Lower leg skin (tissue), 4 donors: Measurements from ENCODE around the gene BRAP. TPM values are rescaled to one million over a fixed set of nuclear protein-coding genes. Genes with fewer than 3 reads are reported as not detected.
A peak's percentile ranks its signal among the peaks of the same experiment; 100 is the strongest.
"Not testable (repeated sequence)": the region's sequence is repeated elsewhere in the genome, so short reads cannot be mapped to it uniquely, and the experiment has no call there.

Experiments used
- DNase-seq, 2 donors: peaks; one replicate each; pipeline ENCODE4 v3.0.0-alpha.2; 2019; ENCODE audit warnings: low spot score in 2 of 2
- H3K4me3 ChIP-seq: fragments of 200-600 bp; sonication (generic); 2 replicates; pipeline ENCODE4 v1.5.1; 2017; ENCODE audit warnings: mild to moderate bottlenecking, low read depth; ENCODE audit not compliant: poor library complexity, severe bottlenecking
- POLR2A ChIP-seq, 2 donors: fragments of 450-650 bp; IDR thresholded peaks; one replicate each; pipeline ENCODE4 v1.6.1; 2016 to 2017; ENCODE audit warnings: antibody characterized with exemption in 2 of 2, mild to moderate bottlenecking in 1 of 2, moderate library complexity in 1 of 2
- WGBS, 2 donors: methylation state at CpG; one replicate each; pipeline ENCODE4 v1.1.5; 2018; 5-methylcytosine and 5-hydroxymethylcytosine counted together
- intact Hi-C: fragments of 100-400 bp; cut with DNase I; formaldehyde crosslinking; loops from one replicate; pipeline ENCODE4 v1.15.0; 2023; ENCODE audit warnings: low total_unique reads
- total RNA-seq, 4 donors: library from RNA; depleted of rRNA; stranded (reverse); fragments of >200 nt; gene quantifications; one replicate each; pipeline ENCODE4 v1.1.0, GENCODE V29; 2016
- TF ChIP-seq, protein P1 (sequence below), 3 donors: fragments of 450-650 bp; IDR thresholded peaks; one replicate each; pipeline ENCODE4 v1.5.1; 2016; ENCODE audit warnings: antibody characterized with exemption in 3 of 3, mild to moderate bottlenecking in 3 of 3, moderate library complexity in 2 of 3

BRAP gene, protein sequence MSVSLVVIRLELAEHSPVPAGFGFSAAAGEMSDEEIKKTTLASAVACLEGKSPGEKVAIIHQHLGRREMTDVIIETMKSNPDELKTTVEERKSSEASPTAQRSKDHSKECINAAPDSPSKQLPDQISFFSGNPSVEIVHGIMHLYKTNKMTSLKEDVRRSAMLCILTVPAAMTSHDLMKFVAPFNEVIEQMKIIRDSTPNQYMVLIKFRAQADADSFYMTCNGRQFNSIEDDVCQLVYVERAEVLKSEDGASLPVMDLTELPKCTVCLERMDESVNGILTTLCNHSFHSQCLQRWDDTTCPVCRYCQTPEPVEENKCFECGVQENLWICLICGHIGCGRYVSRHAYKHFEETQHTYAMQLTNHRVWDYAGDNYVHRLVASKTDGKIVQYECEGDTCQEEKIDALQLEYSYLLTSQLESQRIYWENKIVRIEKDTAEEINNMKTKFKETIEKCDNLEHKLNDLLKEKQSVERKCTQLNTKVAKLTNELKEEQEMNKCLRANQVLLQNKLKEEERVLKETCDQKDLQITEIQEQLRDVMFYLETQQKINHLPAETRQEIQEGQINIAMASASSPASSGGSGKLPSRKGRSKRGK
- total RNA-seq: 10 to 100 TPM; 18.0 to 25.2 (median 22.0) TPM

DNA sequence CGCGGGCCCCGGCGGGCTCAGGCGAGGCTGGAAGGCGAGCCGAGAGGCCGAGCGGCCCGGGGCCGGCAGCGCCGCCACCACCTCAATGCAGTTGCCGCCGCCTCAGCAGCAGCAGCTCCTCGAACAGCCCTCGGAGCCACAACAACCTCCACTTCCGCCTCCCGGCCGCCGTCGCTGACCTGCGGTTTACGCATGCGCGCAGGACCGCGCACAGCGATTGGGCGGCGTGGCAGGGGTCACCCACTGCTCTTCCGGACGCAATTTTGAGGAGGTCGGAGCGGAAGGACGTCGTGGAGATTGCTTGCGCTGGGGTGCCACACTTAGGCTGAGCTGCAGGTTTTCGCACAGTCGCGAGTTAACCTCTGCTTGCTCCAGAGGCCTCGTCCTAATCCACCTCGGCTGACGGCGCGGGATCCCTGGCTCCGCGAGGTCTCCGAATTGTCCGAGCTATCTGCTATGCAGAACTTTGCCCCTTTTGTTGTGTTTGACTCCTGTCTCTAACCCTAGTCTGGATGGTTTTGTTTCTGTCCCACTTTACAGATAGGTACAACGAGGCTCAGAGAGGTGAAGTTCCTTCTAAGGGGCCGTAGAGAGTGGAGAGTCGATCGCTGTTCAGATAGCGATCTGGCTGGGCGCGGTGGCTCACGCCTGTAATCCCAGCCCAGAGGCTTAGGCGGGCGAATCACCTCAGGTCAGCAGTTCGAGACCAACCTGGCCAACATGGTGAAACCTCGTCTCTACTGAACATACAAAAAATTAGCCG lies at the start of gene BRAP, which contains the start of gene ACAD10:
TSS of gene BRAP (minus strand) at position 146 of the 763 bp plus-strand sequence. CDS start 164 bp downstream, outside the sequence.
TSS of gene ACAD10 (plus strand) at position 243 of the 763 bp plus-strand sequence. CDS start 6,657 bp downstream, outside the sequence.
- peak; percentile 92 to 98 for DNase-seq
- TF ChIP-seq POLR2A (IDR thresholded peaks at IDR 0.05): peak in 1 of 2 donors; percentile 27
- TF ChIP-seq, protein P1, sequence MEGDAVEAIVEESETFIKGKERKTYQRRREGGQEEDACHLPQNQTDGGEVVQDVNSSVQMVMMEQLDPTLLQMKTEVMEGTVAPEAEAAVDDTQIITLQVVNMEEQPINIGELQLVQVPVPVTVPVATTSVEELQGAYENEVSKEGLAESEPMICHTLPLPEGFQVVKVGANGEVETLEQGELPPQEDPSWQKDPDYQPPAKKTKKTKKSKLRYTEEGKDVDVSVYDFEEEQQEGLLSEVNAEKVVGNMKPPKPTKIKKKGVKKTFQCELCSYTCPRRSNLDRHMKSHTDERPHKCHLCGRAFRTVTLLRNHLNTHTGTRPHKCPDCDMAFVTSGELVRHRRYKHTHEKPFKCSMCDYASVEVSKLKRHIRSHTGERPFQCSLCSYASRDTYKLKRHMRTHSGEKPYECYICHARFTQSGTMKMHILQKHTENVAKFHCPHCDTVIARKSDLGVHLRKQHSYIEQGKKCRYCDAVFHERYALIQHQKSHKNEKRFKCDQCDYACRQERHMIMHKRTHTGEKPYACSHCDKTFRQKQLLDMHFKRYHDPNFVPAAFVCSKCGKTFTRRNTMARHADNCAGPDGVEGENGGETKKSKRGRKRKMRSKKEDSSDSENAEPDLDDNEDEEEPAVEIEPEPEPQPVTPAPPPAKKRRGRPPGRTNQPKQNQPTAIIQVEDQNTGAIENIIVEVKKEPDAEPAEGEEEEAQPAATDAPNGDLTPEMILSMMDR (IDR thresholded peaks at IDR 0.05): no peak
- H3K4me3 ChIP-seq: peak within 1 kb of the TSS; percentile 91
- intact Hi-C loops: no loop called here
- WGBS, 2 donors: 0% methylated on average over 13 to 60 of the region's 63 CpGs

DNA sequence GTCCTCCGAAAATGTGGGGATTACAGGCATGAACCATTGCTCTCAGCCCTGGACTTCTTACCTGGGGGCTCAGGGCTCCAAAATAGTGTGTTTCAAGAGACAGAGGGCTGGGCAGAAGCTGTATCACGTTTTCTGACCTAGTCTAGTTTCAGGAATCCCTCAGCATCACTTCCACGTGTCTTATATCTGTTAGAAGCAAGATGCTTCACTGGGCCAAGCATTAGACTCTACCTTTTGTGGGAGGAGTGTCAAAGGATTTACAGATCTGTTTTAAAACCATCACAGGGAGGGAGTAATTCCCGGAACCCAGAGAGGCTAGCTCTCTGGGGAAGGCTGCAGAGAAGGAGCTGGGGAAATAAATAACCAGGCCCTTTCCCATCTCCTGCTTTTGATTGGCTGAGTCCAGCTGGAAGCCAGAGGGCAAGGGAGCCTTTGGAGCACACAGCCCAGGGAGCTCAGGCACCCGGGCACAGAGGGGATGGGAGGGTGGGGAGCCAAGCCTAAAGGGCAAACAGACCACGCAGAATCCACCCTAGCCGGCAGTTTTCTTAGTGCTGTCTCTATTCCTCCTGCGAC lies 47.7 kb upstream of the BRAP start:
- H3K4me3 ChIP-seq: no peak overlapping the region
- intact Hi-C loops: loop anchor here (1.0 kb wide), 1 partner anchor 41 kb away; no protein-coding TSS in a partner anchor
- TF ChIP-seq, protein P1 (IDR thresholded peaks at IDR 0.05): no peak
- no peak for TF ChIP-seq POLR2A (IDR thresholded peaks at IDR 0.05)
- 80 to 86% methylated on average over 8 of the region's 8 CpGs for WGBS, 2 donors
- DNase-seq: no peak

DNA sequence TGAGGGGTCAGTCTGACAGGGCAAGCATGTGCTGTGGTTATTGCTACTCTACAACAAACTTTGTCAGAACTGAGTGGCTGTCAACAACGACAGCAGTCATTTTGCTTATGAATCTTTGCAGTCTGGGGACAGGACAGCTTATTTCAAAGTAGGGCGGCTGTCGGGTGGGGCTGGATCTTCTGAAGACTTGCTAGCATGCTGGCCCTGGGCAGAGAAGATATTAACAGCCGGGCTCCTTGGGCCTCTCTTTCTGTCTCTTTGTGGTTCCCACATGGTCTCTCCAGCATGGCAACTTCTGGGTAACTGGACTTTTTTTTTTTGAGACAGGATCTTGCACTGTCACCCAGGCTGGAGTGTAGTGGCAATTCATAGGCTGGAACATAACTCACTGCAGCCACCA lies 47.0 kb upstream of the BRAP start:
- intact Hi-C loops: loop anchor here (1.0 kb wide), 1 partner anchor 42 kb away; no protein-coding TSS in a partner anchor
- no peak for DNase-seq
- 80 to 84% methylated on average over 4 of the region's 4 CpGs for WGBS, 2 donors
- no peak for TF ChIP-seq POLR2A (IDR thresholded peaks at IDR 0.05)
- TF ChIP-seq, protein P1 (IDR thresholded peaks at IDR 0.05): no peak
- H3K4me3 ChIP-seq: no peak overlapping the region

DNA sequence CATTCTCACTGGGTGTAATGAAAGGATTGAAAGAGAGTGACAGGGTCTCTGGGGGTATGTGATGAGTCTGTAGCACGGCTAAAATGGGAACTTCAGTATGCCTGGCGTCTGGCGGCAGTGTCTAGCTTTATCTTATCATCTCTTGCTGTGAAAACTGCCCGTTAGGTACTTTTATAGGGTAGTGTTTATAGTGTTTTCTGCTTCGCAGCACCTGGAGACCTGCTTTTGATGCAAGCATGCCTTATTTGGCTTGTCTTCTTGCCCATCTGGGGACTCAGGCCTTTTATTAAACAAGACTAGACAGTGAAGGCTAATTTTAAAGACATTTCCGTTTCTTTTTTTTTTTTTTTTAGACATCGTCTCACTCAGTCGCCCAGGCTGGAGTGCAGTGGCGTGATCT lies 44.7 kb upstream of the BRAP start:
- DNase-seq: no peak
- H3K4me3 ChIP-seq: no peak overlapping the region
- 89 to 93% methylated on average over 9 of the region's 9 CpGs for WGBS, 2 donors
- TF ChIP-seq POLR2A (IDR thresholded peaks at IDR 0.05): no peak
- TF ChIP-seq, protein P1 (IDR thresholded peaks at IDR 0.05): no peak
- intact Hi-C loops: no loop called here

DNA sequence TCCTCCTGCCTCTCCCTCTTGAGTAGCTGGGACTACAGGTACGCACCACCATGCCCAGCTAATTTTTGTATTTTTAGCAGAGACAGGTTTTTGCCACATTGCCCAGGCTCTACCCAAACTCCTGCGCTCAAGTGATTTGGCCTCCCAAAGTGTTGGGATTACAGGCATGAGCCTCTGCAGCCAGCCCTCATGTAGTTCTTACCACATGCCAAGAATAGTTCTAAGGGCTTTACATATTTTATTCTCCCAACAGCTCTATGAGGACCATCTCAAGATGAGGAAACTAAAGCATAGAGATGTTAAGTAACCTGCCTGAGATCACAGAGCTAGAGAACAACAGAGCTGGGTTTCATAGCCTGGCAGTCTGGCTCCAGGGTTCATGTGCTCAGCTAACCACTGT lies 43.0 kb upstream of the BRAP start:
- TF ChIP-seq, protein P1 (IDR thresholded peaks at IDR 0.05): no peak
- TF ChIP-seq POLR2A (IDR thresholded peaks at IDR 0.05): no peak

DNA sequence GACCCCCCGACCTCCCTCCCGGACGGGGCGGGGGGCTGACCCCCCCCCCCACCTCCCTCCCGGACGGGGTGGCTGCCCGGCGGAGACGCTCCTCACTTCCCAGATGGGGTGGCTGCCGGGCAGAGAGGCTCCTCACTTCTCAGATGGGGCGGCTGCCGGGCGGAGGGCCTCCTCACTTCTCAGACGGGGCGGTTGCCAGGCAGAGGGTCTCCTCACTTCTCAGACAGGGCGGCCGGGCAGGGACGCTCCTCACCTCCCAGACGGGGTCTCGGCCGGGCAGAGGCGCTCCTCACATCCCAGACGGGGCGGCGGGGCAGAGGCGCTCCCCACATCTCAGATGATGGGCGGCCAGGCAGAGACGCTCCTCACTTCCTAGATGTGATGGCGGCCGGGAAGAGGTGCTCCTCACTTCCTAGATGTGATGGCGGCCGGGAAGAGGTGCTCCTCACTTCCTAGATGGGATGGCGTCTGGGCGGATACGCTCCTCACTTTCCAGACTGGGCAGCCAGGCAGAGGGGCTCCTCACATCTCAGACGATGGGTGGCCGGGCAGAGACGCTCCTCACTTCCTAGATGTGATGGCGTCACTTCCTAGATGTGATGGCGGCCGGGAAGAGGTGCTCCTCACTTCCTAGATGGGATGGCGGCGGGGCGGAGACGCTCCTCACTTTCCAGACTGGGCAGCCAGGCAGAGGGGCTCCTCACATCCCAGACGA lies 38.0 kb upstream of the BRAP start:
- intact Hi-C loops, H3K4me3 ChIP-seq, DNase-seq: not testable (repeated sequence)
- WGBS, 2 donors: 98 to 99% methylated on average over 19 to 34 of the region's 46 CpGs

More for the DNA sequence above, 43.0 kb upstream of the BRAP start:
- DNase-seq: no peak
- H3K4me3 ChIP-seq: no peak overlapping the region
- intact Hi-C loops: no loop called here
- 93 to 98% methylated on average over 2 of the region's 2 CpGs for WGBS, 2 donors
